Central memory CD8-positive, alpha-beta T cell (primary cell): Measurements from ENCODE around the gene SNU13.
A peak's percentile ranks its signal among the peaks of the same experiment; 100 is the strongest.
"Not testable (repeated sequence)": the region's sequence is repeated elsewhere in the genome, so short reads cannot be mapped to it uniquely, and the experiment has no call there.

Source experiments
- ATAC-seq: fragments of 150-1000 bp; cut with Tn5 transposase; replicated peaks from 2 replicates; pipeline ENCODE4 v1.10.0; 2022; ENCODE audit warnings: mild to moderate bottlenecking, moderate FRiP score, moderate number of reproducible peaks; ENCODE audit not compliant: poor library complexity, severe bottlenecking; ENCODE audit errors: extremely low read depth
- DNase-seq, 2 donors: peaks; one replicate each; pipeline ENCODE4 v3.0.0; 2021; ENCODE audit warnings: low spot score in 2 of 2
- H3K27ac Mint-ChIP-seq: one replicate; pipeline ENCODE4 v1.8.0; 2022; ENCODE audit warnings: low read depth, mild to moderate bottlenecking, moderate library complexity, mixed read lengths
- H3K27me3 Mint-ChIP-seq: one replicate; pipeline ENCODE4 v1.8.0; 2022; ENCODE audit warnings: mixed read lengths
- H3K36me3 Mint-ChIP-seq: one replicate; pipeline ENCODE4 v1.8.0; 2022; ENCODE audit warnings: mild to moderate bottlenecking, moderate library complexity, mixed read lengths; ENCODE audit not compliant: insufficient read depth
- H3K4me1 Mint-ChIP-seq: one replicate; pipeline ENCODE4 v1.8.0; 2022; ENCODE audit warnings: mixed read lengths
- H3K4me3 Mint-ChIP-seq: one replicate; pipeline ENCODE4 v1.8.0; 2022; ENCODE audit warnings: mild to moderate bottlenecking, moderate library complexity, mixed read lengths
- H3K9me3 Mint-ChIP-seq: one replicate; pipeline ENCODE4 v1.8.0; 2022; ENCODE audit warnings: mixed read lengths

Gene SNU13

GRCh38 chr22:41696703-41697102, 8.0 kb upstream of the SNU13 start:
- Mint-ChIP-seq H3K4me1 (peaks cover 6% of the 10 kb centered on the region), H3K36me3 (peaks cover 5% of the 10 kb centered on the region), H3K9me3 (no peaks in the 10 kb centered on the region), H3K27ac (peak overlapping the region; percentile 66), H3K27me3 (no peaks in the 10 kb centered on the region), H3K4me3 (no peak overlapping the region)
- DNase-seq (no peak), ATAC-seq (no peak)

DNA sequence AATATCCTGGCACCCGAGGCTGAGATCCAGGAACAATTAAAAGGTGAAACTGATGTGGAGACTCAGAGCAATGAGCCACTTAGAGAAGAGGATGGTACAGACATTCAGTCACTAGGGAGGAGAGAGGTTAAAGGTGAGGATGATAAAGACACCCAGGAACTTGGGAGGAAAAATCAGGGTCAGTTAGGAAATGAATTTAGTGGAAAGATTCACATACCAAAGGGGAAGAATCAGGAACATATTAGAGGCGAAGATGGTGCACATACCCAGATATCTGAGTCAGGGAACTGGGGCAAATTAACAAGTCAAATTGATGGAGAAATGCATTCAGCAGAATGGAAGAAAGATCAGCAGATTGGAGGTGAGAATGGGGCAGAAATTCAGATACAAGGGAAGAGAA, 6.5 kb upstream of the SNU13 start:
- DNase-seq, result no peak
- Mint-ChIP-seq H3K4me1 (peaks cover 11% of the 10 kb centered on the region), H3K36me3 (peaks cover 8% of the 10 kb centered on the region), H3K27ac (no peak overlapping the region), H3K4me3 (no peak overlapping the region), H3K9me3 (no peaks in the 10 kb centered on the region), H3K27me3 (no peaks in the 10 kb centered on the region)
- no peak for ATAC-seq

- H3K36me3 Mint-ChIP-seq, result peaks cover 20% of the 10 kb centered on the region
- H3K4me1 Mint-ChIP-seq, result peaks cover 28% of the 10 kb centered on the region
- ATAC-seq (no peak), DNase-seq (no peak)
- H3K27me3 Mint-ChIP-seq, result no peaks in the 10 kb centered on the region
- no peaks in the 10 kb centered on the region for H3K9me3 Mint-ChIP-seq
- peak overlapping the region; percentile 99 for H3K27ac Mint-ChIP-seq
- H3K4me3 Mint-ChIP-seq, result peak overlapping the region; percentile 90
Observed at GRCh38 chr22:41690476-41690875, 1.8 kb upstream of the SNU13 start.

- H3K4me3 Mint-ChIP-seq, result peak overlapping the region; percentile 90
- peak; percentile 16 for ATAC-seq
- H3K27me3 Mint-ChIP-seq, result no peaks in the 10 kb centered on the region
- H3K27ac Mint-ChIP-seq, result peak overlapping the region; percentile 99
- peaks cover 34% of the 10 kb centered on the region for H3K4me1 Mint-ChIP-seq
- H3K9me3 Mint-ChIP-seq, result no peaks in the 10 kb centered on the region
- H3K36me3 Mint-ChIP-seq, result peaks cover 21% of the 10 kb centered on the region
- DNase-seq, result no peak
Observed at GRCh38 chr22:41687901-41688364, 734 bp downstream of the SNU13 start.

- not testable (repeated sequence) for ATAC-seq, H3K27me3 Mint-ChIP-seq, H3K9me3 Mint-ChIP-seq, DNase-seq, H3K27ac Mint-ChIP-seq
- peaks cover 38% of the 10 kb centered on the region for H3K4me1 Mint-ChIP-seq
- peak overlapping the region; percentile 90 for H3K4me3 Mint-ChIP-seq
- peaks cover 22% of the 10 kb centered on the region for H3K36me3 Mint-ChIP-seq
Observed at GRCh38 chr22:41686890-41687289, 1.8 kb downstream of the SNU13 start.

- Mint-ChIP-seq H3K27ac (peak overlapping the region; percentile 62), H3K4me1 (peaks cover 33% of the 10 kb centered on the region), H3K27me3 (no peaks in the 10 kb centered on the region), H3K36me3 (peaks cover 29% of the 10 kb centered on the region), H3K4me3 (no peak overlapping the region), H3K9me3 (no peaks in the 10 kb centered on the region)
- no peak for DNase-seq
- no peak for ATAC-seq
Observed at GRCh38 chr22:41684194-41684593, 4.5 kb downstream of the SNU13 start.

GRCh38 chr22:41683616-41684015, 5.1 kb downstream of the SNU13 start:
- no peaks in the 10 kb centered on the region for H3K9me3 Mint-ChIP-seq
- ATAC-seq, result no peak
- H3K27ac Mint-ChIP-seq, result peak overlapping the region; percentile 97
- peak overlapping the region; percentile 96 for H3K4me3 Mint-ChIP-seq
- no peak for DNase-seq
- peaks cover 30% of the 10 kb centered on the region for H3K4me1 Mint-ChIP-seq
- peaks cover 30% of the 10 kb centered on the region for H3K36me3 Mint-ChIP-seq
- no peaks in the 10 kb centered on the region for H3K27me3 Mint-ChIP-seq

DNA sequence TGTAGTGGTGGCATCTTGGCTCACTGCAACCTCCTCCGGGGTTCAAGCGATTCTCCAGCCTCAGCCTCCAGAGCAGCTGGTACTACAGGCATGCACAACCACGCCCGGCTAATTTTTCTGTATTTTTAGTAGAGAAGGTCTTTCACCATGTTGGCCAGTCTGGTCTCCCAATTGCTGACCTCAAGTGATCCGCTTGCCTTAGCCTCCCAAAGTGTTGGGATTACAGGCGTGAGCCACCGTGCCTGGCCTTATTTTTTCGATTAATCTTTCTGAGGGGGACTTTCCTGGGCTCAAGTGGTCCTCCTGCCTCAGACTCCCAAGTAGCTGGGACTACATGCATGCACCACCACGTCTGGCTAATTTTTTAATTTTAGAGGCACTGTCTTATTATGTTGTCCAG, 5.6 kb downstream of the SNU13 start:
- ATAC-seq, result no peak
- Mint-ChIP-seq H3K9me3 (no peaks in the 10 kb centered on the region), H3K4me3 (peak overlapping the region; percentile 96), H3K27me3 (no peaks in the 10 kb centered on the region), H3K27ac (peak overlapping the region; percentile 97), H3K4me1 (peaks cover 24% of the 10 kb centered on the region), H3K36me3 (peaks cover 32% of the 10 kb centered on the region)
- no peak for DNase-seq

DNA sequence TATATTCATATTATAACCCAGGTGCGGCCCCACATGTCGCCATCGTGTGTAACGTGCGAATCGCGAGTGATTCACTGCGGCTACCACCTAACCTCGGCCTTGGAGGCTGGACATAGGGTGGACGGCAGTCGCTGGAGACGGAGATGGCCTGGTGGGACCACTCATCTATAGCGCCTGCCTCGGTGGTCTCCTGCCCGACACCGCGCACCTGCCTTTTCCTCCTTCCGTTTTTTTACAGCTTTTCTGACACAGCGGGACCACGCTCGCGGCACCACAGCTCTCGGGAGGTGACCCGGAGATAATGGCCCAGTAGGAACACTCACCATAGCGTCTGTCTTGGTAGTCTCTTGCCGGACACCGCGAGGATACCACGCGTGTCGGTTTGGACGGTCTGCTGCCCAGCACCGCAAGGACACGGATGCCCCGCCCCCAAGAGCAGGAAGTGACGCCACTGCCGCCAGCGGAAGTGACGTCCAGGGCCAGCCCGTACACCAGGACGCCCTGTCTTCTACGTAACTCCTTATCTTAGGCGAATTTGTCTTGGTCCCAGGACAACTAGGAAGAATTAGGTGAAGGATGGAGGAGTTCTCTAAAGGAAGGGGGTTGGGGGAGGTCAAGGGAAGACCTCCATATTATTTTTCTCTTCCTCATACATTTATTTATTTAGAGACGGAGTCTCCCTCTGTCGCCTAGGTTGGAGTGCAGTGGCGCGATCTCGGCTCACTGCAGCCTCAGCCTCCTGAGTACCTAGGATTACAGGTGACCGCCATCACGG, 6.4 kb downstream of the SNU13 start:
- peak; percentile 80 to 82 for DNase-seq
- peaks cover 16% of the 10 kb centered on the region for H3K4me1 Mint-ChIP-seq

GRCh38 chr22:41681616-41682015, 7.1 kb downstream of the SNU13 start:
- no peak for DNase-seq
- Mint-ChIP-seq H3K4me1 (peaks cover 15% of the 10 kb centered on the region), H3K27ac (peak overlapping the region; percentile 97), H3K9me3 (no peaks in the 10 kb centered on the region), H3K4me3 (peak overlapping the region; percentile 96), H3K27me3 (no peaks in the 10 kb centered on the region), H3K36me3 (peaks cover 41% of the 10 kb centered on the region)
- peak; percentile 42 for ATAC-seq

More for the DNA sequence above, 6.4 kb downstream of the SNU13 start:
- Mint-ChIP-seq H3K9me3 (no peaks in the 10 kb centered on the region), H3K4me3 (peak overlapping the region; percentile 96), H3K27me3 (no peaks in the 10 kb centered on the region), H3K27ac (peak overlapping the region; percentile 97), H3K36me3 (peaks cover 38% of the 10 kb centered on the region)
- peak; percentile 88 for ATAC-seq

DNA sequence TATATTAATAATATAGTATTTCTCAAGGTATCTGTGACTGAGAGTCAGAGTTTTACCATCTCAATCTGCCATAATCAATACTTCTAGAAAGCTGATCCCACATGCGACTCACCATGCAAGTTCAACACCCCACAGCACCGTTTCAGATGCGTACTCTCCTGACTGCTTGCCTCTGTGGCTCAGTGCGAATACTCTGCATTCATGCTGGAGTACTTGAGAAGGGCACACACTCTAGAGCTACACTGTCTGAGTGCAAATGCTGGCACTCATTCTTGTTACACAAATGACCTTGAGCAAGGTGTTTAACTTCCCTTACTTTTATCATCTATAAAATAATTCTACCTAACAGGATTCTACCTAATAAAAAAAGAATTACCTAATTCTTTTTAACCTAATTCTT, 12.5 kb downstream of the SNU13 start:
- Mint-ChIP-seq H3K27ac (no peak overlapping the region), H3K4me1 (no peaks in the 10 kb centered on the region), H3K9me3 (no peaks in the 10 kb centered on the region), H3K4me3 (no peak overlapping the region), H3K27me3 (no peaks in the 10 kb centered on the region), H3K36me3 (peaks cover 50% of the 10 kb centered on the region)
- DNase-seq, result no peak
- ATAC-seq, result no peak

- peak overlapping the region; percentile 44 for H3K27ac Mint-ChIP-seq
- H3K36me3 Mint-ChIP-seq, result peaks cover 42% of the 10 kb centered on the region
- DNase-seq, result no peak
- no peaks in the 10 kb centered on the region for H3K27me3 Mint-ChIP-seq
- no peak for ATAC-seq
- H3K4me3 Mint-ChIP-seq, result no peak overlapping the region
- no peaks in the 10 kb centered on the region for H3K9me3 Mint-ChIP-seq
- H3K4me1 Mint-ChIP-seq, result no peaks in the 10 kb centered on the region
Observed at GRCh38 chr22:41674846-41675340, 13.8 kb downstream of the SNU13 start.
